Stimulated activated CD8-positive, alpha-beta memory T cell treated with anti-CD3 and anti-CD28 coated beads, Interleukin-4, amount 100 ng/mL, for 4 hours (primary cell): Measurements from ENCODE around the gene TMEM79.
"Not testable (repeated sequence)": the region's sequence is repeated elsewhere in the genome, so short reads cannot be mapped to it uniquely, and the experiment has no call there.

Experiments used
- DNase-seq, 2 donors: peaks; one replicate each; pipeline ENCODE4 v3.0.0-alpha.2; 2020; ENCODE audit warnings: low read depth in 2 of 2, low spot score in 1 of 2

The TMEM79 gene

DNA sequence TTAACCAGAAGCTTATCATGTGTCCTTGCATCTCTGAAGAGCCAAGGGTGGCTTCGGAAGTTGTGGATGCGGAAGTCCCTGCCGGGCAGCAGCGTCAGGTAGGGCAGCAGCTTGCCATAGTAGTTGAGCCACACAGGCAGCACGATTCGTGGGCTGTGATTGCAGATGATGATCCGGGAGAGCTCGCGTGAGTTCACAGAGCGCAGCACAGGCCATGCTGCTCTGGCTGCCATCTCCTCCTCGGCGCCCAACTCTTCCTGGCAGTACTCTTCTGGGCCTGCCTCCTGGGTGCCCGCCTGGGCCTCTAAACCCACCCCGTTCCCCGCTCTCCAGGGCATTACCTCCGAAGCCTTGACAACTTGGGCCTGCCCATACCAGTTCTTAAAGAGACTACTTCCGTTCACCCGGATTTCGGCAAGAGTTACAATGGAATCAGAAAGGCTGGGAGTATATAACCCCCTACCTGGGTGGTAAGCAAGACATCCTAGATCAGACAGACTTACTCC lies 14.8 kb downstream of the TMEM79 start, which contains the start of gene VHLL:
TSS of gene VHLL (minus strand) at position 456 of the 506 bp plus-strand sequence. CDS start at position 338, 118 bp downstream.
- DNase-seq: no peak

DNA sequence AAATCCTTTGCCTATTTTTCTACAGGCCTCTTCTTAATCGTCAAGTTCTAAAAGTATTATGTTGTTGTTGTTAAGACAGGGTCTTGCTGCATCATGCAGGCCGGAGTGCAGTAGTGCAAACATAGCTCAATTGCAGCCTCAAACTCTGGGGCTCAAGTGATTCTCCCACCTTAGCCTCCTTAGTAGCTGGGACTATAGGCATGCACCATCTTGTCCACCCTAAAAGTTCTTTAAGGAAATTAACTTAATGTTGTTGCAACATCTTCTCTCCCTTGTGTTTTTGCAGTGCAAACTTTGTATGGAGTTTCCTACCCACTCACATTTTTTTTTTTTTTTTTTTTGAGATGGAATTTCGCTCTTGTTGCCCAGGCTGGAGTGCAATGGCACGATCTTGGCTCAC lies 19.1 kb downstream of the TMEM79 start:
- no peak for DNase-seq

DNA sequence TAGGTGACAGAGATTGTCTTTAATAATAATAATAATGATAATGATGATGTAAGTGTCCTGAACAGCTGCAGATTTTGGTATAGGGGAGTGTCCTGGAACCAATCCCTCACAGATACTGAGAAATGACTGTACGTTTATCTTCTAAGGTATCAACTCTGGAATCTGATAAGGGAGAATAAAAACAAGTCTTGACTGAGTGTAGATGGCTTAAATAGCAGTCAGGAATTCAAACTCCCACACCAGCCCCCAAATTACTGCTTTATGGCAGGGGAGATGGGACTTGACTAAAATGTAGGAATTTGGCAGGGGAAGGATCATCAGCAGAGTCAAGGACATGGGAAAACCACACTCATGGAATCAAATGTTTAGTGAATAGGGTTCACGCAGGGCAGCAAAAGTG lies 21.1 kb downstream of the TMEM79 start:
- DNase-seq: no peak

DNA sequence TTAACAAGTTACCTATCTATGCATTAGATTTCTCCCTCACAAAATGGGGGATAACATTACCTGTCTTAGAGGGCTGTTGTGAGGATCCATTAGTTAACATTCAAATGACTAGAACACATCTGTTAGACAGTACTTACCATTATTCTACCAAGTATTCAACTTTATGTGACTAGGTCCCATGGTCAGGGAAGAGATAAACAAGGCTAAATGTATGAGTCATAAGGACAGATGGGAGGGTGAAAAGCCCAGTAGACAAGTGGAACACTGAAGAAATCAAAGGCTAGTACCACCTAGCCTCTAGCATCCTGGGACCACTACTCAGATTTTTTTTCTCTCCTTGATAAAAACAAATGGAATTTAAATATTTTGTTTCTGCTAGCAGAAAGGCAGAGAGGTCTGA lies 24.0 kb downstream of the TMEM79 start:
- DNase-seq: no peak

DNA sequence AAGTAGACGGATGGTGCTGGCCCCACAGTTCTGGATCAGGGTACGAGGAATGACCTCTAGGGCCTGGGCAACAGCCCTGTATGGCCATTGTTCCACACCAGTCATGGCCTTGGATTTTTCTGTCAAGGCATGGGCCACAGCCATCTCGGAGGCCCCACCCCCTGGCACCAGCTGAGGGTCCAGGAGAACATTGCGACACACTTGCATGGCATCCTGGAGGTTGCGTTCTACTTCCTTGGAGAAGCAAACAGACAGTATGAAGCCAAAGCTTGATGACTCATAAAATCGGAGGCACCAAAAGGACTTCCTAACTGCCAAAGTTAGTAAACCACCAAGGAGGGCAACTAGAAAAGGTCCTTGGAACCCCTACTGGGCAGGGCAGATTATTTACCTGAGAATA lies 26.8 kb downstream of the TMEM79 start:
- DNase-seq: no peak

DNA sequence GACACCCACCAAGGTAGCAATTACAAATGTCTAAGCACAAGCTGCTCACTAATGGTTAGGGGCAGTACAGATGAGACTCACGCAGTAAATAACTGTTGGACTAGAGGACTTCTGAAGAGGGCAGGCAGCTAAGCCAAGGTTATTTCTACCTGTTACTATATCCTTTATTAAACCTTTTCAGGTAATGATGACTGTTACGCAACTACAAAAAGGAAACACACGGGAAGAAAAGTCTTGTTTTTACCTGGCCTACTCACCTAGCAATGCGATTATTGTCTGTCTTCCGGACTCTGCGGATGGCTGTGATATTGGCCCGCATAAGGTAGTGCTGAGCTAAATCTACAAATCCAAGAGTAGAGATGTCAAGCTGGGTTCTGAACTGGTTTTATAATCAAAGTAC lies 32.8 kb downstream of the TMEM79 start:
- no peak for DNase-seq

DNA sequence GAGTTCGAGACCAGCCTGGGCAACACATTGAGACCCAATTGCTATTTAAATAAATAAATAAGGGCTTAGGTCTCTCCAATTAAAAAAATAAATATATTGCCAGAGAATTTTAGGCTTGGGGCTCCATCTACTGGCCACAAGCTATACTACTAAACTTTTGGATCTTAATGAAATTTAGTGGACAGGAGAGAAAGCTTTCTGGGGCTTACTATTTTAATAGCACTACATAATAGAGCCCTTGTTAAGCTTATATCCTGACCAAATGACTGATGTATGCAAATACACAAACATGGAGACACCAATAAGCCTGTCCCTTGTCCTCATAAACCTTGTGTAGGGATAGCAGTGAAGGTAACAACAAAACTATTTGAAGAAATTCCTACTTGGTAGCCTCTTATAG lies 35.5 kb downstream of the TMEM79 start:
- no peak for DNase-seq

DNA sequence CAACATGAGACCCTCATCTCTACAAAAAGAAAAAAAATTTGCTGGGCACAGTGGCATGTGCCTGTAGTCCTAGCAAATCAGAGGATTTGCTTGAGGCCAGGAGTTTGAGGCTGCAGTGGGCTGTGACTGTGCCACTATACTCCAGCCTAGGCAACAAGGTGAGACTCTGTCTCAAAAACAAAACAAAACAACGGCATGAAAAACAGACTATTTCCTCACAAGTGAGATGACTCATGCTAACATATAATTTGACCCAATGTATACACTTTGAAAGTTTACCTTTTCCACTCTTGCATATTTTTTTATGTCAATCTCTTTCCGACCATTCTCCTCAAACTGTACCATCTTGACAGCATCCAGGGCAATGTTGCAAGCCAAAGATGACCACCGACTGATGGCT lies 36.4 kb downstream of the TMEM79 start:
- DNase-seq: no peak

DNA sequence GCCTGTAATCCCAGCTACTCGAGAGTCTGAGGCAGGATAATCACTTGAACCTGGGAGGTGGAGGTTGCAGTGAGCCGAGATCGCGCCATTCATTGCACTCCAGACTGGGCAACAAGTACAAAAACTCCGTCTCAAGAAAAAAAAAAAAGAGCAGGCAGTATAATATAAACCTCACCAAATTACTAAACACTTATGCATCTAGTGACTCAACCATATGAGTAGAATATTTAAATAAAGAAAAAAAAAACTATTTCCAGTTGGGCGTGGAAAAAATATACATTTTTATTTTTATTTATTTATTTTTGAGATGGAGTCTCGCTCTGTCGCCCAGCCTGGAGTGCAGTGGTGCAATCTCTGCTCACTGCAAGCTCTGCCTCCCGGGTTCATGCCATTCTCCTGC lies 39.1 kb downstream of the TMEM79 start:
- DNase-seq: not testable (repeated sequence)

DNA sequence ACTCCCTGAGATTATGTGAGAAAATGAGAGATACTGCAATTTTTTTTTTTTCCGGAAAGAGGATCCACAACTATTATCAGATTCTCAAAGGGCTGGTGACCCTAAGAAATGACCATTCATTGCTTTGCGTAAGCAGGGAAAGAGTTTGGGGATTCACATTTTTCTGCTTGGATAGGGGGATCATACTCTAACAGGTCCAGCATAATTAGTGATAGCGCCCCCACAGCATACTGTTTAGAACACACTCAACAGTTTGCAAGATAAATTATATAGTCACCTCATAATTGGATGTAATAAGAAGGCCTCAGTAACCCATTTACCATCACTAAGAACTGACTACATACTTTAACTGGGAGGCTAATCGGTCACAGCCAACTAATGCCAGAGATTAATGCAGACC lies 52.1 kb downstream of the TMEM79 start:
- no peak for DNase-seq

DNA sequence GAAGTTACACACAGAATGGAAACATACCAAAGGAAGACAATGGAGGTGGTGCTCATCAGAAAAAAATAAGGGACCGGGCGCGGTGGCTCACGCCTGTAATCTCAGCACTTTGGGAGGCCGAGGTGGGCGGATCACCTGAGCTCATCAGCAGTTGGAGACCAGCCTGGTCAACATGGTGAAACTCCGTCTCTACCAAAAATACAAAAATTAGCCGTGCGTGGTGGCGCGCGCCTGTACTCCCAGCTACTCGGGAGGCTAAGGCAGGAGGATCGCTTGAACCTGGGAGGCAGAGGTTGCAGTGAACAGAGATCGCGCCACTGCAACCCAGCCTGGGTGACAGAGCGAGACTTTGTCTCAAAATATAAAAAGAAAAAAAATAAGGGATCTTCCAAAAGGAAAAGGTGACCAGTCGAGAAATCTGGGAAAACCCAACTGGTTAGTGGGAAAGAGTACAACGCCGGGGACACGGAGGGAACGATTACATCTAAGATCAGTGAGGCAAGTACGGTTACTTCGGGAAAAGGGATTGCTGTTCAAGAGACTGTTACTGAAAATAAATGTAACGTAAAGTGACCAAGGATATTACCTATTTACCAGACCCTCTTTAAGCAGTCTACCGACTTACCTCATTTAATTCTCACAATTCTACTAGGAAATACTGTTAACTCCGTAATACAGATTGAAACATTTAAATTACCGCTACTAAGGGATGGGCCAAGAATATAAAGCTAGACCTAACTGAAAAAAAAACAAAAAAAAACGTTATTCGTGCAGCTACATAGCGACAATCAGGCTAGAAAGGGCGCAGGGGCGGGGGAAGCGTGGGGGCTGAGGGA lies 53.1 kb downstream of the TMEM79 start:
- DNase-seq: no peak

DNA sequence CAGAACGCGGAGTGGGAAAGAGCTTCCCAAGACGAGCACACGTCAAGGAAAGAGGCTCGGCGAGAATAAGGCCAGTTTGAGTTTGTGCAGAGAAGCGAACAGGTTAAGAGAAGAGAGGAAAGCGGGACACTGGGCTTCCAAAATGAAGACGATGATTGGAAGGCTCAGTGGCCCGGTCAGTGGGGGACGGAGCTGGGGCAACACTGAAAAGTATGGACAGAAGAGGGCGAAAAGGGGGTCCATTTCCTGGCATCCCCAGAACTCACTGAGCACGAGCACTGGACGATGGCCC lies 53.7 kb downstream of the TMEM79 start:
- no peak for DNase-seq

DNA sequence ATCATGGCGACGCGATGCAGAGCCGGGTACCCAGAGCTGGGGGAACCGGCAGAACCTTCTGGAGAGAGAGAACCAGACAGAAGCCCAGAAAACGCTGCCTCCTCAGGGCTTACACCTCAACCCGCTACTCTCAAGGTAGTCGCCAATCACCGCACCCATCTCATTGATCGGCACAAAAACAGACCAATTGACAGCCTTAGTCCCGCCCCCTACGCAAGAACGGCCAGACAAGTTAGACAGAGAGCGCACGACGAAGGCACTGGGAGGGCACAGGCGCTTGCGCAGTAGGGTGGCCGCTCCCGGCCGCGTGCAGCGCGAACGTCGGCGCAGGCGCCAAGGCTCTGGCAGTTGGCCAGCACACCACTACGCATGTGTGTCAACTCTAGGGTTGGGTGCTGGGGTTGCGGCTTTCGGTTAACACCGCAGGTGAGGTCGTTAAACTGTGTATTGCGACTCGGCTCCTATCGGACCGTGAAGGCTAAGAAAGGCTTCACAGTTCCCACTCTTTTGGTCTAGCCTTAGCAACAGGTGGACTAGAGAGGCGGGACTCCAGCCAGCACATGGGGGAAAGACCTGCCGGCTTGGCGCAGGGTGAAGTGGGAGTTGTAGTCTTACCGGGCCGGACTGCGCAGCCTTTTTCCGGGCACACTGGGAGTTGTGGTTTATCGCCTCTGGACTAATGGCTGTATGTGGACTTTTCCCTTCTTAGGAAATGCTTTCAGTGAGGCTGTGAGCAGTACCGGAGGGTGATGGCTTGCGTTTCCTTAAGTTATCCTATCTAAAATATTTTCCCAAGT lies 54.3 kb downstream of the TMEM79 start, which contains the start of the genes CCT3 and TSACC:
TSS of gene CCT3 (minus strand) at position 113 of the 797 bp plus-strand sequence. CDS start at position 5, 108 bp downstream.
TSS of gene TSACC (plus strand) at position 347 of the 797 bp plus-strand sequence. CDS start 1,232 bp downstream, outside the sequence.
- DNase-seq: peak; percentile 96 to 97
